Subcutaneous adipose tissue (tissue), 4 donors: ENCODE measurements around the gene SAMM50. TPM values are rescaled to one million over a fixed set of nuclear protein-coding genes. Genes with fewer than 3 reads are reported as not detected.

Experiments used
- CTCF ChIP-seq: fragments of 450-650 bp; IDR thresholded peaks from one replicate; pipeline ENCODE4 v1.5.1; 2016; ENCODE audit warnings: low read depth, mild to moderate bottlenecking, control low read depth, antibody characterized with exemption, moderate library complexity
- total RNA-seq, 4 donors: library from RNA; depleted of rRNA; stranded (reverse); fragments of >200 nt; gene quantifications; one replicate each; pipeline ENCODE4 v1.1.0, GENCODE V29; 2016

Gene SAMM50
- total RNA-seq, 4 donors from 2014 or later: 31.3 to 54.1 (median 42.2) TPM

DNA sequence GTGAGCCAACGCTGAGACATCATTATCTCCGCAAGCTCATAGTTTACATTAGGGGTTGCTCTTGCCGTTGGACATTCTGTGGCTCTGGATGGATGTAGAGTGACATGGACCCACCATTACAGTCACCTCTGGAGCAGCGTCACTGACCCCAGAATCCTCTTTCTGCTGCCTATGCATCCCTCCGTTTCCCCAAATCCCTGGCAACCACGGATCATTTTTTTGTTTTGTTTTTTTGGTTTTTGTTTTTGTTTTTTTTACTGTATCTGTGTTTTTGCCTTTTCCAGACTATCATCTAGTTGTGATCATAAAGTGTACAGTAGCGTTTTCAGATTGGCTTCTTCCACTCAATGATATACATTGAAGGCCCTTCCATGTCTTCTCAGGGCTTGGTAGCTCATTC lies 72.8 kb downstream of the SAMM50 start:
- TF ChIP-seq CTCF: no peak

GRCh38 chr22:44029069-44029468 lies 73.8 kb downstream of the SAMM50 start:
- no peak for TF ChIP-seq CTCF

- TF ChIP-seq CTCF: no peak
Measured at GRCh38 chr22:44030051-44030701, 74.9 kb downstream of the SAMM50 start.

DNA sequence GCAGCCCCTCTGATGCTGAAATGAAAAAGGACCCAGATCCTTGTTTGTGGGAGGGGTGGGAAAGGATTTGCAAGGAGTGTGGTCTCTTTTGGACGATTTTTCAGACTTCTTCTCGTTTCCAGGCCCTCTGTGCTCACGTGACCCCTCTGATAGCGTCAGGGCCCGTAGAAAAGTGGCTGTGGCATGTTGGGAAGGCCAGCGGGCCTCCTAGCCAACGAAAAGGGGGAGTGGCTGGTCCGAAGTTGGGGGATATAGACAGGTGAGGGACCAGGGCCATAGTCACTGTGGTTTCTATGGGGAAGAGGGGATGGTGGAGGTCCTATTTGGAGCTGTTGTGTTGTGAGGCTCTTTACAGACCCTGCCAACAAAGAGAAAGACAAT lies 75.5 kb downstream of the SAMM50 start:
- TF ChIP-seq CTCF: no peak

- no peak for TF ChIP-seq CTCF
Measured at GRCh38 chr22:44031158-44031952, 76.1 kb downstream of the SAMM50 start.

DNA sequence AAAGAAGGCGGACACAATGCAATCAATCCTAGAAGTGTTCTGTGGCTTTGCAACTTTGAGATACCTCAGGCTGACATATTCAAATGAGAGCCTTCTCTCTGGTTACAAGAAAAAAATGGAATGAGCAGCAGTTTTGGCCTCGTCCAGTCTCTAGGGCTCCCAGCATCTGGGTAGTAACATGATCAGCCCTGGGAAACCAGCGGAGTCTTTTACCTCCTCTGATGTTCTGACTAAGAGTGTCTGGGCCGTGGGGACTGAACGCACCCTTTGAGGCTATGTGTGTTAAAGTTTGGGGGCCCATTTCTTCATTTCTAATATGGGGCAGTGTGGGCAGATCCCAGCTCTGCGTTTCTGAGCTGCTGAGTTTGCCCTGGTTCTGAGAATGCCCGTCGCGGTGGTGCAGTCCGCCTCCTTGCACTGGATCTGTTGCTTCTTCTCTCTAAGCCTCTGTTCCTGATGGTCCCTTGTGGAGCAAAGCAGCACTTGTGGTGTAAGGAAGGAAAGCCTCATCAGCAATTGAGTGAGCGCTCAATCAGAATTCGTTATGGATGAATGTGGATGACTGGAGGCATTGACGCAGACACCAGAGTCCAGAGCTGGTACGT lies 77.0 kb downstream of the SAMM50 start:
- TF ChIP-seq CTCF: no peak

DNA sequence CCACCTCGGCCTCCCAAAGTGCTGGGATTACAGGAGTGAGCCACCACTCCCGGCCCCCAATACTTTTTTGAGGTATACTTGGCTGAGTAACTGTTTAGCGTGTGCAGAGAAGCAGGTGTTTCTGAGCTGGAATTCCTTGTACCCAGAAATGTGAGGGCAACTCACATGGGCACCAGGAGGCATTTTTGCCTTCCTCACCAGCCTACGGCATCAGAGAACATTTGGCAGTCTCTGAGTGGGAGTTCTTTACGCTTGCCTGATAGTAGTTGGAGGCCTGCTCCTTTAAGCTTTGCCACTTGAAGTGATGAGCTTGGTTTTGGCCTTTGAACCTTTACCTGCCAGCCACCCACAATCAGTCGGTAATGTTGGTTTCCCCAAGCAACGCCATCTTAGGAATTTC lies 78.0 kb downstream of the SAMM50 start:
- no peak for TF ChIP-seq CTCF
